HG02610 (cell line): ENCODE measurements around the gene CYFIP2.
A peak's percentile ranks its signal among the peaks of the same experiment; 100 is the strongest.

ENCODE experiments used
- ATAC-seq: cut with Tn5 transposase; IDR thresholded peaks from one replicate; pipeline ENCODE4 v1.9.1; 2021; ENCODE audit warnings: mild to moderate bottlenecking, moderate library complexity; ENCODE audit not compliant: unreplicated experiment

CYFIP2 gene

DNA sequence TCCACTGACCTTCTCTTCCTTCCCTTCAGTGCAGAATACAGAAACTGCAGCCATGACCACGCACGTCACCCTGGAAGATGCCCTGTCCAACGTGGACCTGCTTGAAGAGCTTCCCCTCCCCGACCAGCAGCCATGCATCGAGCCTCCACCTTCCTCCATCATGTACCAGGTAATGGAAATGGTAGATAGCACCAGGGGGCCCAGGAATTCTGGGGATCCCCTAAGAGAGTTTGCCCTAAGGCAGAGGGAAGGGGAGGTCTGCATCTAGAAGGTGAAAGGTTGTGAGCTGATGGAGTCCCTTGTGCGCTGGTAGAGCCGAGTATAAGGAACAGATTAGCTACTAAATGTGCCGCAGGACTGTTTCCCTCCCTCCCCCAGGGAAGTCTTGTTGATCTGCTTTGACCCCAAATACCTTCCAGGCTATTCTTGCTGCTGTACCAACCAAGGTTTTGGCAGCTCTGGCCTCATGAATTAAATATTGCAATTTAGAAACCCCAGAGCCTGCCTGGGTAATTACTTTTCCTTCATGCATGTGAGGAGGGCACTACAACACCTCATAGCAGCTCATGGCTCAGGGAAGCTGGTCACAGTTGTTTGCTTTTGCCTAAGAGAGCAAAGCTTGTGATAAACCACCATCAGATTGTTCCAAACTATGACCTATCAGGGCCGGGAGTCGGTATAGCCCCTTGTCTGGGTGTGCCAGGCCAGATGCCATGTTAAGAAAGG is 19.6 kb downstream of the CYFIP2 start:
- no peak for ATAC-seq

DNA sequence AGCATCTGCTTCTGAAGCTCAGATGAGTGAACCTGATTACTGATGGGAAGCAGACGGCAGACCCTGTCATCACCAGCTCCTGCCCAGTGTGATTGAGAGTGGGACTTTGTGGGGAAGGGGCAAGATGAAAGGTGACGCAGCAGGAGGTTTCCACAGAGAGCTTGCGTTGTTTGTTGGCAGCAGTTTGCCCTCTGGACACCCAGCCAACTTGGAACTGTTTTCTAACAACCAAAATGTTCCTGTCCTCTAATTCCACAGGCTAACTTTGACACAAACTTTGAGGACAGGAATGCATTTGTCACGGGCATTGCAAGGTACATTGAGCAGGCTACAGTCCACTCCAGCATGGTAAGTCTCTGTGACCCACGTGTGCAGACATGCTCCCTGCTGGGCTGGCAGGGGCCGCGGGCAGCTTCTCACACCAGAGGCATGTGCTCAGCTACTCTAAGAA is 20.9 kb downstream of the CYFIP2 start:
- ATAC-seq: no peak

DNA sequence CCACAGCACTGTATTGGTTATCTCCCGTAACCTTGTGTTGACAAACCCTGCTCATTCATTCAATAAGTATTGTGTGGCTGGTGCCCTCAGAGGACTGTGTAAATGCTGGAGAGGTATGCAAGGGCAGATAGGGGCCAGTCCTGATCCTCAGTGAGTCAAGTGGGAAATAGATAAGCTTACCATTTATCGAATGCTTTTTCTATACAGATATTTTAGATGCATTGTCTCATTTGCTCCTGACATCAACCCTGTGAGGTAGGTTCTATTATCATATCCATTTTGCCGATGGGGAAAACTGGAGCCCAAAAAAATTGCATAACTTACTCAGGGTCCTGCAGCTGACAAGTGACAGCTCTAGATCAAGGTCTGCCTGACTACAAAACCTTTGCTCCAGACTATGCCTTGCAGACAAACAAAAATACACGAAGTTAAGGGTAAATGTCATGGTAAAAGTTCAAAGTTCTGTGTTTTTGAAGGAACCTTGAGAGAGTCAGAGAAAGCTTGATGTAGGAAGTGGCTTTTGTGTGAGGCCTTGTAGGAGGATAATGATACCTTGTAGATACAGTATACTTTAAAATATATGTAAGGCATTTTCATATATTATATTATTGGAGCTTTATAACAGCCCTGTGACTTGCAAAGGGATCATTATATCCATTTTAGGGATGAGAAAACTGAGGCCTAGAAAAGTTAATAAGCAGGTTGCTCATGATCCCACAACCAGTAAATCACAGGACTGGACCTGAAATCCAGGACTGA is 22.7 kb downstream of the CYFIP2 start:
- ATAC-seq: no peak

DNA sequence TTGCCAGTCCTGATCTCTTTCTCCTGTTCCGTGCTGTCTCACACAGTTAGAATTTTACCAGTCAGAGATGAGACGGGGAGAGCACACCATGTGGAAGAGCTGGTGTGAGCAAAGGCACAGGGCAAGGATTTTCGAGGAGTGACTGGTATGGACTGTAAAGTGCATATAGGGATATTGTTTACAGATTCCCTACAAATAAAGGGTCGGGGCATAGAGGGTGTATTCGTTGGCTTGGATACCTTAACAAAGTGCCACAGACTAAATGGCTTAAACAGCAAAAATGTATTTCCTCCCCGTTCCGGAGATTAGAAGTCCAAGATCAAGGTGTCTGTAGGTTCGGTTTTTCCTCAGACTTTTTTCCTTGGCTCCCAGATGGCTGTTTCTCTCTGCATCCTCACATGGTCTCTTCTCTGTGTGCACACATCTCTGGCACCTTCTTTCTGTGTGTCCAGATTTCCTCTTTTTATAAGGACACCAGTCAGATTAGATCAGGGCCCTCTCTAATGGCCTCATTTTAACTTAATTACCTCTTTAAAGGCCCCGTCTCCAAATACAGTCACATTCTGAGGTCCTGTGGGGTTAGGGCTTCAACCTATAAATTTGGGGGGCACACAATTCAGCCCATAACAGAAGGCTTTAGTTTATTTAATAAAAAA is 23.4 kb downstream of the CYFIP2 start:
- ATAC-seq: no peak

DNA sequence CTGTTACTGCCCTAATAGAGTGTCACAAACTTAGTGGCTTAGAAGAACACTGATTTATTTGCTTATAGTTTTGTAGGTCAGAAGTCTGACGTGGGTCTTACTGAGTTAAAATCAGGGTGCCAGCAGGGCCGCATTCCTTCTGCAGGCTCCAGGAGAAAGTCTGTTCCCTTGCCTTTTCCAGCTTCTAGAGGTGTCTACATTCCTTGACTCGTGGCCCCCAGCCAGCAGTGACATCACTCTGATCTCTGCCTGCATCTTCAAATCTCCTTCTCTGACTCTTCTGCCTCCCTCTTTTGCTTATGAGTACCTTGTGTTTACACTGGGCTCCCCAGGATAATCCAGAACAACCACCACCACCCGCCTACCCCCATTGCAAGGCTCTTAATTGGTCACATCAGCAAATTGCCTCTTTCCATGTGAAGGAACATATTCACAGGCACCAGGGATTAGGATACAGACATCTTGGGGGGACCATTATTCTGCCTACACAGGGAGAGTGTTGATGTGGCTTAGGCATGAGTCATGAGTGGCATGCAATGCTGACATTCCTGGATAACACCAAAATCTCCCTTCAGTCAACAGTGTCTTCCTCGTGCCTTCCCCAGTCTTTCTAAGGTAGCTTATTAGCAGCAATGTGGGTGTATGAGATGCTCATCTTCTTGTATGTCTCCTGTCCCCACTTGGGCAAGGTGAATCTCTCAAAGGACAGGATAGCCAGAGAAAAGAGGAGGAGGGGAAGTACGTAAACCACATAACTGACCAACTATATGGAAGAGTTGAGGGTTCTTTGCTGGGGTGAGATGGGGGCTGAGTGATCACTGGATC is 24.4 kb downstream of the CYFIP2 start:
- no peak for ATAC-seq

DNA sequence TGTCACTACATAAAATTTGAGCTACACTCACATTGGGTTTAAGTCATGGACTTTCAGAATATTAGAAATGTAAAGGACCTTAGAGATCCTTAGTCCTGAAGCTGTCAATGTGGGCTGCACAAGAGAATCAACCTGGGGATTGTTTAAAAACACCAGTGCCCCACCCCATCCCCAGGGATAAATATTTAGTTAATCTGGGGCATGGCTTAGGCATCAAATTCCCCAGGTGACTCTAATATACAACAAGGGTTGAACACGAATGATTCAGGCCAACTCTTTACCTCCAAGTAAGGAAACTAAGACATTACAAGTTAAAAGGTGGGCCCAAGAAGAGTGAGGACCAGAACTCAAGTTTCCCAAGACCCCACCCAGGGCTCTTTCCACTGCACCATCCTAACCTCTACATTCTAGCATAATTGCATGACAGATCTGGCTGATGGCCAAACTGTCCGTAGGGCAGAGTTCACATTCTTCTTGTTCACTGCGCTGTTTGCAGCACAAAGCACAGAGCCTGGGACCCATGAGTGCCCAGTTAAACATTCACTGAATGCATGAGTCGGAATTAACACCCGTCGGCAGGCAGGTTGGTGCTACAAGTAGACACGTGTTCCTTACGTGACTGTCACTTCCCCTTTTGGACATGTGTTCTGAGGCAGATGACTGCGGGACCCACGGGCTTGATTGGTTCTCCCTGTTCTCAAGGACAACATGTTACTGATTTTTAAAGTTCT is 25.2 kb downstream of the CYFIP2 start:
- ATAC-seq: peak; percentile 88

DNA sequence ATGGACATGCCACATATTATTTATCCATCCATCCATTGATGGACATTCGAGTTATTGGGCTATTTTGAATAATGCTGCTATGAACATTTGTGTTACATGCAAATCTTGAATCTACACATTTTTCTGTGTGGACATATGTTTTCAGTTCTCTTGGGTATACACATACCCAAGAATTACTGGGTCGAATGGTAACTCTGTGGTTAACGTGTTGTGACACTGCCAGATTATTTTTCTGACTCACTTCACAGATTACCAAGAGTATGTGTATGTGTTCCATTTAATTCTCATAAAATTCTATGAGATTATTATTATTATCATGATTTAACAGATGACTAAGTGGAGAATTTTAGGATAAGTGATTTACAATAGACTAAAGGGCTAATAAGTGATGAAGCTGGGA is 26.7 kb downstream of the CYFIP2 start:
- ATAC-seq: no peak

DNA sequence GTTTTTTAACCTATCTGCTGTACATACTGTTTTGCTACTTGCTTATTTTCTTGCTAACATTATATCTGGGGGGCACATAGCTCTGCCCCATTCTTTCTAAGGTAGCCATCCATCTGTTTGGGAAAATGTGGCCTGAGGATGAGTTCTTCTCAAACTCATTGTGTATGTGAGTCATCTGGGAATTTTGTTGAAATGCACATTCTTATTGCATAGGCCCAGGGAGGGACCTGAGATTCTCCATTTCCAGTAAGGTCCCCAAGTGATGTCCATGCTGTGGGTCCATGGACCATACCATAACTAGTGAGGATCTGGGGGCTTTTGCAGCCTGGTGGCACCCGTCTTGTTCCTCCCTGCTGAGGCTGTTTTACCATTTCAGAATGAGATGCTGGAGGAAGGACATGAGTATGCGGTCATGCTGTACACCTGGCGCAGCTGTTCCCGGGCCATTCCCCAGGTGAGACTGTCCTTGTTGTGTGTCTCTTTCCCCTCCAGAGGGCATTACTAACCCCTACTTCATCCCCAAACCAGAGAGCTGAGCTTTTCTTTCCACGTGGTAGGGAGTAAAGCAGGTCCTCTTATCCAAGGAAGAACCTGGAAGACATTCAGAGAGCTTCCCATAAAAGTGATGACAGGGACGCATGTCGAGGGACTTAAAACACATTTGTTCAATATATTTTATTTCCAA is 28.6 kb downstream of the CYFIP2 start:
- ATAC-seq: no peak

DNA sequence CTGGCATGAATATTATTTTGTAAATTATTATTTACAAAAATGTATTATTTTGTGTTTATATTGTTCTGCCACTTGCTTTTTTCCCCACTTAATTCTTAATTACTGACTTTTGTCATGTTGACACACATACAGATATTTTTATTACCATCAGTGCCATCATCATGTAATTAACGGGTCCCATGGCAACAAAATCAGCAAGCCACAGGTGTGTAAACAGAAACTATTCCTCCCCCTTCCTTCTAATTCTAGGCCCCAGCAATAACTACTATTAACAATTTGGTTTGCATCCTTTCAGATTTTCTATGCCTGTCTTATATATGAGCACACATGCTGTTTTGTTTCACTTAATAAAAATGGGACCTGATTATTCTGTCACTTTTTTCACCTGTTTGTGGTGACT is 29.3 kb downstream of the CYFIP2 start:
- no peak for ATAC-seq

DNA sequence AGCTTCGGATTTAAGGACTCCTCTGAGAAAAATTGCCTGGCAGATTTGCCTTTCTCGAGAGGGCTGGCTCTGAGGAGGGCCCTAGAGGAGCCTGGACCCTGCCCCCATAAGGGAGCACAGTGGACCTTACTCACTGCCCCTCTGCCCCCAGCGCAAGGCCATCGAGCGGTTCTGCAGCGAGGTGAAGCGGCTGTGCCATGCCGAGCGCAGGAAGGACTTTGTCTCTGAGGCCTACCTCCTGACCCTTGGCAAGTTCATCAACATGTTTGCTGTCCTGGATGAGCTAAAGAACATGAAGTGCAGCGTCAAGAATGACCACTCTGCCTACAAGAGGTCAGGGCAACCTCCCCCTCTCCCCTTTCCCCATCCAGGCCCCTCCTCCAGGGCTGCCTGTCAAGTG is 34.6 kb downstream of the CYFIP2 start:
- no peak for ATAC-seq

DNA sequence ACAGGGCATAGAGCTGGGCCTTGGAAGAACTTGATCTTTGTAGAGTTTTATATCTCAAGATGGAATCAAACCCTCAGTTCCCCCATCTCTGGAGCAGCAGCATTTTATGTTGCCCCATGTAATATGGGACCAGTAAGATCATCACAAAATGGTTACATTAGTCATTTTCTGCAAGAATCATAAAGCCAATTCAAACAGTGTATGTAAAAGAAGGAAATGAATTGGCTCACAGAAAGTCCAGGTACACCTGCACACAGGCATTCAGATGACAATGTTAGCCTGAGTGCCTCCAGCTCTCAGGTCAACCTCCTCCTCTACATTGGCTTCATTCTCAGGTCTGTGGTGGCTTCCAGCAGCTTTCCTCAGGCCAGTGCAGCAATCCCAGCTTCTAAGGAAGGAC is 35.1 kb downstream of the CYFIP2 start:
- no peak for ATAC-seq

DNA sequence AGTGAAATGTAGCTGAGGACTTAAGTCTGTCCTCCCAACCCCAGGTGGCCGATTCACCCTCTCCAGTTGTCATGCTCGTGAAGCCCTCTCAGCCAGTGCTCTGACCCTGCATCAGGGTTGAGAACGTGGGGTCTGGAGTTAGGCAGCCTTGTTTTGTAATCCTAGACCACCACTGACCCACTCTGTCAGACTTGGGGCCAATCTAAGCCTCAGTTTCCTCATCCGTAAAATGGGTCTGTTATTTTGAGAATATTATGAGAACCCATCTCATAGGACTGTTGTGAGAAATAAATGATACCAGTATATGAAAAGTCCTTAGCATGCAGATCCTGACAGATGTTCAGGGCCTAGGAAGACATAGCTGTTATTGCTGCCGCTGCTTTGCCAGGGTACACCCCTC is 37.1 kb downstream of the CYFIP2 start:
- no peak for ATAC-seq

DNA sequence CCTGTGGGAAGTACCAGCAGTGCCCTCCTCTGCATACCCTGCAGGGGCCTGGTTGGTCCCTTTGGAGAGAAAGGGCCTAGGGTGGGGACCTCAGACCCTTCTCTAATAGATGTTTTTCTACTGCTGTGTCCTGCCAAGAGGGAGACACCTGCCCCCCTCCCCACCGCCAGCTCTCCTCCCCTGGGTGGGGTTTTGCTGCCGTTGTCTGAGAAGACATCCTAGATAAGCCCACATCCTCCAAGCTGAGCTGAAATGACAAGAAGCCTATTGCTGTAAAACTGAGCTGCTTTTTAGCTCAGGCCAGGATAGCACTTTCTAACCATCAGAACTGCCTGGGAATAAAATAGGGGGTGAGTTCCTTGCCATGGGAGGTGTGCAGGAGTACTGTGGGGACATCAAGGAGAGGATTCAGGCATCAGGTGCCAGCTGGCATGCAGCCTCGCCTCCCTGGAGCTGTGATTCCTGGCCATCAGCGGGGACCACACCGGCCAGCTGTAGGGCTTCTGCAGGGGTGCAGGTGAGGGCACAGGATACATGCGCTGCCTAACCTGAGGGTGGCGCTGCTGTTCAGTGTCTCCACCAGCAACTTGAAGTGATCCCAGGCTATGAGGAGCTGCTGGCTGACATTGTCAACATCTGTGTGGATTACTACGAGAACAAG is 37.9 kb downstream of the CYFIP2 start:
- no peak for ATAC-seq

DNA sequence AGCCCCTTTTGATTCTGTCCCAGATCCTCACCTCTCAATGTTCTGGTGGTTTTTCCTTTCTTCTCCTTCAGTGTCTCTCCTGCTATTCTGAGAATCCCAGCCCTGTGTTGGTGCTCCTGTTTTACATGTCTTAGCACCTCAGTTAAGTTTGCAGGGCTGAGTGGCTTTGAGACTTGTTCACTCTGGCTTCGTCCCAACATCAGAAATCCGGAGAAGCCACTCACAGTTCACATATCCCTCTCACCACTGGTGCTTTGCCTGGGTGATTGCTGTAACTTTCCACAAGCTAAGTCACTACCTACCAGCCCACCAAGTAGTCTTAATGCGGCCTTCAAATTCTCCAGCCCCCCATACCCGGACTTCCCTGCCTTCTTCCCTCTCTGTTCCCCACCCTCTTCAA is 40.2 kb downstream of the CYFIP2 start:
- ATAC-seq: no peak

DNA sequence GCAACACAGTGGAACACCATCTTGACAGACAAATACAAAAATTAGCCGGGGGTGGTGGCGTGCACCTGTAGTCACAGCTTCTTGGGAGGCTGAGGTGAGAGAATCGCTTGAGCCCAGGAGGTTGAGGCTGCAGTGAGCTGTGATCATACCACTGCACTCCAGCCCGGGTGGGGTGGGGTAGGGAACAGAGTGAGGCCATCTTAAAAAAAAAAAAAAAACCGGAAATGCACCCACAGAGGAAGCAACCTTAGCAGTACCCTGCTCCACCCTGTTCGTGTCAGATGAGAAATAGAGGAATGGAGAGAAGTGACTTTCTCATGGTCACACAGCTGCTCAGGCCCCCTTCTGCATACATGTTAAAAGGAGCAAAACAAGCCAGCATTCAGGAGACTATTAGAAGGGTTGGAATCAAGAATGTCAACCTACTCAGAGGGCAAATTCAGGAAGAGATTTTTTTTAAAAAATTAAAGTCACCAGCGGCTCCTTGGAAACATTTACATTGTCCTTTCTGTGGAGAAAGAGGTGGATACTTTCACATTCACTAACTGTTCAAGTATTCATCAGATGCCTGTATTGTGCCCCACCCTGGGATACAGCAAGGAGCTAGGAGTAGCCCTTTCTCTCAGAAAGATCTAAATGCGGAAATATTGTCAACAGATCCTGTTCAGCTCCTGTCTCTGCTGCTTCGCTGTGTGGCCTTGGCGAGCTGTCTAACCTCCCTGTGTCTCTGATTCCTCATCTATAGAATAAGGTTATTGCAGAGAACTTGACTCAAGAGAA is 41.0 kb downstream of the CYFIP2 start:
- ATAC-seq: no peak

DNA sequence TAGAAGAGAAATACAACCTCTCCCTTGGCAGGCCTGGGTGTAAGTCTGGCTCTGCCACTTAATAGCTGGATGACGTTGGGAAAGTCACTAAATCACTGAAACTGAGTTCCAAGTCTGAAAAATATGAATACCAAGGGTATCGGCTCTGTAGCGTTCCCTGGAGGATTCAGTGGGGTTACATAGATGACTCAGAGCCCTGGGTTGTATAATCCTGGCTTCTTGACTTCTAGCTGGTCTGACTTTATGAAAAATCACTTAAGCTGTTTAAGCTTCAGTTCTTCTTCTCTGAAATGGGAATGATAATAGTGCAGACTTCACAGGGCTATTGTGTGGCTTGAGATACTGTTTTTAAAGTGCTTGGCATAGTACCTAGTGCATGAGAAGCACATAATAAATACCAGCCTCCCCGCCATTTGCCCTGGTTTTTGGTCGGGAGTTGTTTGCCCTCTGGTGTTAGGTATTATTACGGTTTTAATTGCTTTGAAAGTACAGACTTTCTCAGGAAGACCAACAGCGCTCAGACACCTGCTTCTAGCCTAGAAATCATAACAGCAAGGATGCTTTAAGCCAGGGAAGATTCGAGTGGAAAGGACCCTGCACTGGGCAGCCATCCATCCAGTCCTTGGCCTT is 43.0 kb downstream of the CYFIP2 start:
- peak; percentile 83 for ATAC-seq

DNA sequence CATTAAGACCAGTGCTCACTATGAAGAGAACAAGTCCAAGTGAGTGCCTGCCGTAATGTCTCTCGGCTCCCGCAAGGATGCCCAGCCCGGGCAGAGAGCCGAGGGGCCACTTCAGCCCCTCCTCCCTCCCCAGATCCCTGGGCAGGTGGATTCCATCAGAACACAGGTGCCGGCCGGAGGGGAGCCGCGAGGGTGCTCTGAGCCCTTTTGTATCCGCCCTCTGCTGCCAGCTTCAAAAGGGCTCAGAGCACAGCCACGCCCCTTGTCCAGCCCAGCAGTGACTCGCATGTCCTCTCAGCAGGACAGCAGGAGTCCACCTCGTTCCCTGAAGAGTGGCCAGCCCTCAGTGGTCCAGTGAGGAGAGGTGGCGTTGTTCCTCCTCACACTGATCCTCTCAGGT is 43.9 kb downstream of the CYFIP2 start:
- ATAC-seq: no peak

DNA sequence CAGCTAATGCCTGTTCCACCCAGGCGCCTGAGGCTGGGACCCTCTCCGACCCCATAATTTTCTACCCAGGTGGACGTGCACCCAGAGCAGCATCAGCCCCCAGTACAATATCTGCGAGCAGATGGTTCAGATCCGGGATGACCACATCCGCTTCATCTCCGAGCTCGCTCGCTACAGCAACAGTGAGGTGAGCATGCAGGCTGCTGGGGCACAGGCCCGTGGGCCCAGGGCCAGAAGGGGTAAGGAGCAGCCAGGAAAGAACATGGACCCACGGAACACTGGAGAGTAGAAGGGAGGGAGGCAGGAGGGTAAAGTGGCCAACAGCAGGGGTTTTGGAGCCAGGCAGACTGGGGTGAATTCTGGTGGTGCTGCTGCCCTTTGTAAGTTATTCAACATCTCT is 45.7 kb downstream of the CYFIP2 start:
- ATAC-seq: no peak
